ENCODE data around the gene ACVRL1. TPM values are rescaled to one million over a fixed set of nuclear protein-coding genes. Genes with fewer than 3 reads are reported as not detected.

Gene ACVRL1
- total RNA-seq, 1 experiment from 2014 or later = 0.98 TPM

- Mint-ChIP-seq H3K27me3 (ENCODE audit: low read depth) (peaks cover 38% of the 10 kb centered on the region), H3K4me1 (peaks cover 23% of the 10 kb centered on the region), H3K27ac (no peak overlapping the region), H3K9me3 (no peaks in the 10 kb centered on the region), H3K4me3 (no peak overlapping the region), H3K36me3 (no peaks in the 10 kb centered on the region)
- ChIA-PET POLR2A (no interaction called here), CTCF (interaction anchor here (0.5 to 1.2 kb wide), 3 partner anchors 16 to 1075 kb away, joined by 3 to 4 read pairs (median 3); no protein-coding TSS in a partner anchor)
- TF ChIP-seq FOXK1 (CRISPR knock-in tag; IDR thresholded peaks at IDR 0.05) = no peak
- TF ChIP-seq SMAD4 (CRISPR knock-in tag; IDR thresholded peaks at IDR 0.05) = no peak
- no peak for TF ChIP-seq GRHL2 (CRISPR knock-in tag; IDR thresholded peaks at IDR 0.05; ENCODE audit: insufficient replicate concordance, severe bottlenecking)
- ATAC-seq (no peak), DNase-seq (ENCODE audit: low spot score) (no peak)
These were observed 47.5 kb downstream of the ACVRL1 start for GRCh38 chr12:51954561-51955361.

- H3K27ac Mint-ChIP-seq = no peak overlapping the region
These were observed 48.4 kb downstream of the ACVRL1 start for GRCh38 chr12:51955702-51956101.

DNA sequence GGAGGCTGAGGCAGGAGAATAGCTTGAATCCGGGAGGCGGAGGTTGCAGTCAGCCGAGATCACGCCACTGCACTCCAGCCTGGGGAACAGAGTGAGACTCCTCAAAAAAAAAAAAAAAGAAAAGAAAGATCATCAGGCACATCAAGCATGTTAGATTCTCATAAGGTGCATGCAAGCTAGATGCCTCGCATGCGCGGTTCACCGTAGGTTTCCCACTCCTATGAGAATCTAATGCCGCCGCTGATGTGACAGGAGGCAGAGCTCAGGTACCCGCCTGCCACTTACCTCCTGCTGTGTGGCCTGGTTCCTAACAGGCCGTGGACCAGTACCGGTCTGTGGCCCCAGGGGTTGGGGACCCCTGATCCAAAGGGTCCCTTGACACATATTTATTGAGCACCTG lies 51.2 kb downstream of the ACVRL1 start:
- no peaks in the 10 kb centered on the region for H3K9me3 Mint-ChIP-seq
- peaks cover 8% of the 10 kb centered on the region for H3K27me3 Mint-ChIP-seq (ENCODE audit: low read depth)
- H3K36me3 Mint-ChIP-seq = peaks cover 4% of the 10 kb centered on the region; the same call in 1 of the 2 replicates
- ChIA-PET POLR2A (no interaction called here), CTCF (interaction anchor here (2.9 kb wide), 1 partner anchor 12 kb away, joined by 19 read pairs; no protein-coding TSS in a partner anchor)
- no peak overlapping the region for H3K27ac Mint-ChIP-seq
- ATAC-seq (no peak), DNase-seq (ENCODE audit: low spot score) (no peak)
- no peak overlapping the region for H3K4me3 Mint-ChIP-seq
- TF ChIP-seq ATF3 (CRISPR knock-in tag; conservative IDR thresholded peaks at IDR 0.05) = no peak
- no peak for TF ChIP-seq NR3C1 (CRISPR knock-in tag; conservative IDR thresholded peaks at IDR 0.05; ENCODE audit: low read depth)
- no peak for TF ChIP-seq ELF4 (CRISPR knock-in tag; IDR thresholded peaks at IDR 0.05; ENCODE audit: low read depth)
- peaks cover 20% of the 10 kb centered on the region for H3K4me1 Mint-ChIP-seq

More at GRCh38 chr12:51955702-51956101, 48.4 kb downstream of the ACVRL1 start:
- Mint-ChIP-seq H3K9me3 (no peaks in the 10 kb centered on the region), H3K4me1 (peaks cover 23% of the 10 kb centered on the region), H3K4me3 (no peak overlapping the region), H3K27me3 (ENCODE audit: low read depth) (peaks cover 29% of the 10 kb centered on the region), H3K36me3 (no peaks in the 10 kb centered on the region)
- no peak for TF ChIP-seq JAZF1 (CRISPR knock-in tag; IDR thresholded peaks at IDR 0.05)
- TF ChIP-seq EMX1 (CRISPR knock-in tag; IDR thresholded peaks at IDR 0.05) = no peak
- TF ChIP-seq, protein P1, sequence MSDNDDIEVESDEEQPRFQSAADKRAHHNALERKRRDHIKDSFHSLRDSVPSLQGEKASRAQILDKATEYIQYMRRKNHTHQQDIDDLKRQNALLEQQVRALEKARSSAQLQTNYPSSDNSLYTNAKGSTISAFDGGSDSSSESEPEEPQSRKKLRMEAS (CRISPR knock-in tag; IDR thresholded peaks at IDR 0.05) = no peak
- TF ChIP-seq ATF1 (CRISPR knock-in tag; IDR thresholded peaks at IDR 0.05) = no peak
- no peak for TF ChIP-seq SMAD3 (CRISPR knock-in tag; IDR thresholded peaks at IDR 0.05; ENCODE audit: borderline replicate concordance)
- no peak for TF ChIP-seq ZMAT4 (CRISPR knock-in tag; IDR thresholded peaks at IDR 0.05)
- TF ChIP-seq MYBL2 (CRISPR knock-in tag; IDR thresholded peaks at IDR 0.05) = no peak
- TF ChIP-seq, protein P2, sequence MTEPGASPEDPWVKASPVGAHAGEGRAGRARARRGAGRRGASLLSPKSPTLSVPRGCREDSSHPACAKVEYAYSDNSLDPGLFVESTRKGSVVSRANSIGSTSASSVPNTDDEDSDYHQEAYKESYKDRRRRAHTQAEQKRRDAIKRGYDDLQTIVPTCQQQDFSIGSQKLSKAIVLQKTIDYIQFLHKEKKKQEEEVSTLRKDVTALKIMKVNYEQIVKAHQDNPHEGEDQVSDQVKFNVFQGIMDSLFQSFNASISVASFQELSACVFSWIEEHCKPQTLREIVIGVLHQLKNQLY (CRISPR knock-in tag; IDR thresholded peaks at IDR 0.05) = no peak
- TF ChIP-seq TEAD1 (CRISPR knock-in tag; IDR thresholded peaks at IDR 0.05) = no peak
- no peak for TF ChIP-seq ETV6 (CRISPR knock-in tag; IDR thresholded peaks at IDR 0.05)
- no peak for TF ChIP-seq ATF3 (CRISPR knock-in tag; conservative IDR thresholded peaks at IDR 0.05)
- TF ChIP-seq ATF2 (CRISPR knock-in tag; IDR thresholded peaks at IDR 0.05; ENCODE audit: borderline replicate concordance, low read depth) = no peak
- TF ChIP-seq ZNF219 (CRISPR knock-in tag; IDR thresholded peaks at IDR 0.05; ENCODE audit: borderline replicate concordance) = no peak
- no peak for TF ChIP-seq RELA (CRISPR knock-in tag; IDR thresholded peaks at IDR 0.05; ENCODE audit: borderline replicate concordance)
- no peak for TF ChIP-seq ZBTB21 (CRISPR knock-in tag; IDR thresholded peaks at IDR 0.05; ENCODE audit: borderline replicate concordance)
- TF ChIP-seq FOXK1 (CRISPR knock-in tag; IDR thresholded peaks at IDR 0.05) = no peak
- no peak for TF ChIP-seq IRF1 (CRISPR knock-in tag; IDR thresholded peaks at IDR 0.05)
- DNase-seq (ENCODE audit: low spot score) = no peak
- ATAC-seq = no peak
- ChIA-PET POLR2A (no interaction called here), CTCF (interaction anchor here (0.7 kb wide), 2 partner anchors 15 to 132 kb away, joined by 3 read pairs; no protein-coding TSS in a partner anchor)

All from WTC11 (cell line).